H4 (cell line): ENCODE measurements around the gene GSTM4. TPM values are rescaled to one million over a fixed set of nuclear protein-coding genes. Genes with fewer than 3 reads are reported as not detected.

Source experiments
- DNase-seq: peaks from one replicate; pipeline ENCODE4 v3.0.0-alpha.2; 2015; ENCODE audit warnings: low spot score
- total RNA-seq: library from RNA; depleted of rRNA; stranded (reverse); fragments of >200 nt; shearing (Covaris generic); gene quantifications from 2 replicates; pipeline ENCODE4 v1.2.3, GENCODE V29; 2014; rRNA removed

The GSTM4 gene
- total RNA-seq, 1 experiment from 2014 or later: 27.2 TPM

GRCh38 chr1:109704173-109704572 lies 48.3 kb downstream of the GSTM4 start:
- peak; percentile 1 for DNase-seq

DNA sequence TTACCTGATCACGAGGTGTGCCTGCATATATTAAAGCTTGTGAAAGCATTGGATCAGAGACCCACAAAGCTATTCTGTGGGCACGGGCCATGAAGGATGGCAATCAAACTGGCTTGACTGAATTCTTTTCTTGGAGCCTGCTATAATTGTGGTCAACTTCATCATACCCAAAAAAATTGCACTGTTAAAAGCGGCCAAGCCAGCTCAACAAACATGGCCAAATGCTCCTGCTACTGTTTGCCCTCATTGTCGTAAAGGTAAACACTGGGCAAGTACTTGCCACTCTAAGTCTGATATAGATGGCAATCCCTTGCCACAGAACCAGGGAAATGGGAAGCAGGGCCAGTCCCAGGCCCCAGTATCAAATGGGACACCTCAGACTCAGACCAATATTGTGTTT lies 49.5 kb downstream of the GSTM4 start:
- peak; percentile 1 for DNase-seq

DNA sequence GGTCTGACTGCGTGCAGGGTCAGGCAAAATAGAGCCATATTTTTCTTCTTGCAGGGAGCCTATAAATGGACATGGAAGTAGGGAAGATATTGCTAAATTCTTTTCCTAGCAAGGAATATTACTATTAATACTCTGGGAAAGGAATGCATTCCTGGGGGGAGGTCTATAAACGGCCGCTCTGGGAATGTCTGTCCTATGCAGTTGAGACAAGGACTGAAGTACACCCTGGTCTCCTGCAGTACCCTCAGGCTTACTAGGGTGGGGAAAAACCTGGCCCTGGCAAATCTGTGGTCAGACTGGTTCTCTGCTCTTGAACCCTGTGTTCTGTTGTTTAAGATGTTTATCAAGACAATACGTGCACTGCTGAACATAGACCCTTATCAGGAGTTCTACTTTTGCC lies 53.0 kb downstream of the GSTM4 start:
- DNase-seq: peak; percentile 0

GRCh38 chr1:109709822-109710221 lies 53.9 kb downstream of the GSTM4 start:
- peak; percentile 0 for DNase-seq

Other genes starting within 250 kb of the GSTM4 start
- 154 and 184 TPM in 2 replicates for gene PSMA5, start 229.7 kb upstream of the GSTM4 start, total RNA-seq
- 0.27 and 0.54 TPM in 2 replicates for gene SYPL2, start 189.6 kb upstream of the GSTM4 start, total RNA-seq
- gene ATXN7L2, start 172.2 kb upstream of the GSTM4 start, total RNA-seq: 1.0 and 1.9 TPM in 2 replicates
- 2.6 and 7.9 TPM in 2 replicates for gene CYB561D1, start 162.0 kb upstream of the GSTM4 start, total RNA-seq
- gene AMIGO1, start 146.4 kb upstream of the GSTM4 start, total RNA-seq: 0.72 and 1.5 TPM in 2 replicates
- not detected in 2 replicates for gene GPR61, start 116.2 kb upstream of the GSTM4 start, total RNA-seq
- gene GNAI3, start 107.5 kb upstream of the GSTM4 start, total RNA-seq: 9.0 and 9.8 TPM in 2 replicates
- 0.46 TPM in 1 of 2 replicates, not detected in the other for gene GNAT2, start 36.5 kb upstream of the GSTM4 start, total RNA-seq
- 37.0 and 41.6 TPM in 2 replicates for gene AMPD2, start 36.3 kb upstream of the GSTM4 start, total RNA-seq
- gene GSTM2, start 12.0 kb downstream of the GSTM4 start, total RNA-seq: 1.6 and 4.6 TPM in 2 replicates
- gene GSTM1, start 31.7 kb downstream of the GSTM4 start, total RNA-seq: not detected in 2 replicates
- gene GSTM5, start 56.2 kb downstream of the GSTM4 start, total RNA-seq: not detected in 2 replicates
- gene GSTM3, start 84.9 kb downstream of the GSTM4 start, total RNA-seq: 228 and 275 TPM in 2 replicates
- gene EPS8L3, start 107.8 kb downstream of the GSTM4 start, total RNA-seq: not detected in 2 replicates